ENCODE data around the gene TMOD1. TPM values are rescaled to one million over a fixed set of nuclear protein-coding genes. Genes with fewer than 3 reads are reported as not detected.

Gene TMOD1
- total and polyA plus RNA-seq, 10 of the 15 experiments (the other 5 are each of a cell fraction or from before 2014, with no cell fraction given) = 4.0 to 44.1 (median 15.4) TPM

DNA sequence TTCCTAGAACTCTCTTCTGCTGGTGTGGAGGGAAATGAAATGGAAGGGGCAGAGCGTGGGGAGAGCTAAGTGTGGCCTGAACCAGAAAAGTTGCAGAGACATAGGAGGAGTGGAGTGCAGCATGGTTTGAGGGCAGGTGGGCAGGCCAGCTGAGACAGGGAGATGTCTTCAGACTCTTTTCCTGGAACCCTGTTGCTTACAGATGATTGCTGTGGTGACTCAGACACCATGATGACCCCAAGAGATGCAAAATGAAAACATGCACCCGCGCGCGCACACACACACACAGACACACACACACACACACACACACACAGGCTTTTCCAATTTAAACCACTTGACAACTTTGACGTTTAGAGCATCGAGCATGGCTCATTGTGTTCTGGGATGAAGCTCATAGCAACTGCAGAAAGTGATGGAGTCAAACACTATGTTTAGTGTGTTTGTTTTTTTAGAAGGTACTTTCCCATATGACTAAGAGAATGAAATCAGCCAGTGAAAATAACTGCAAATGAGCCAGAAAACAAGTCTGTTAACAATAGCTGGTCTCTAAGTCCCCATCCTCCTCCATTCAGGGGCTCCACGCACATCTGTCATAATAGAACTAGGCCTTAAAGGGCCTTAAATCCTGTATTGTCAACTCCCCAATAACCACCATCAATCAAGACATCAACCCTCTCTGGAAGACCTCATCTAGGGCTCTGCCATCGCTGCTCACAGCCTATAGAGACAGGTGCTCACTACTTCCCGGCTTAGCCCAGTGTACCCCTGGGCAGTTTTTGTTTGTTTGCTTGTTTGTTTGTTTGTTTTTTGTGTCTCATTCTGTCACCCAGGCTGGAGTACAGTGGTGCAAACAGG lies 9.6 kb downstream of the TMOD1 start (continued):
- TF ChIP-seq, protein P1, sequence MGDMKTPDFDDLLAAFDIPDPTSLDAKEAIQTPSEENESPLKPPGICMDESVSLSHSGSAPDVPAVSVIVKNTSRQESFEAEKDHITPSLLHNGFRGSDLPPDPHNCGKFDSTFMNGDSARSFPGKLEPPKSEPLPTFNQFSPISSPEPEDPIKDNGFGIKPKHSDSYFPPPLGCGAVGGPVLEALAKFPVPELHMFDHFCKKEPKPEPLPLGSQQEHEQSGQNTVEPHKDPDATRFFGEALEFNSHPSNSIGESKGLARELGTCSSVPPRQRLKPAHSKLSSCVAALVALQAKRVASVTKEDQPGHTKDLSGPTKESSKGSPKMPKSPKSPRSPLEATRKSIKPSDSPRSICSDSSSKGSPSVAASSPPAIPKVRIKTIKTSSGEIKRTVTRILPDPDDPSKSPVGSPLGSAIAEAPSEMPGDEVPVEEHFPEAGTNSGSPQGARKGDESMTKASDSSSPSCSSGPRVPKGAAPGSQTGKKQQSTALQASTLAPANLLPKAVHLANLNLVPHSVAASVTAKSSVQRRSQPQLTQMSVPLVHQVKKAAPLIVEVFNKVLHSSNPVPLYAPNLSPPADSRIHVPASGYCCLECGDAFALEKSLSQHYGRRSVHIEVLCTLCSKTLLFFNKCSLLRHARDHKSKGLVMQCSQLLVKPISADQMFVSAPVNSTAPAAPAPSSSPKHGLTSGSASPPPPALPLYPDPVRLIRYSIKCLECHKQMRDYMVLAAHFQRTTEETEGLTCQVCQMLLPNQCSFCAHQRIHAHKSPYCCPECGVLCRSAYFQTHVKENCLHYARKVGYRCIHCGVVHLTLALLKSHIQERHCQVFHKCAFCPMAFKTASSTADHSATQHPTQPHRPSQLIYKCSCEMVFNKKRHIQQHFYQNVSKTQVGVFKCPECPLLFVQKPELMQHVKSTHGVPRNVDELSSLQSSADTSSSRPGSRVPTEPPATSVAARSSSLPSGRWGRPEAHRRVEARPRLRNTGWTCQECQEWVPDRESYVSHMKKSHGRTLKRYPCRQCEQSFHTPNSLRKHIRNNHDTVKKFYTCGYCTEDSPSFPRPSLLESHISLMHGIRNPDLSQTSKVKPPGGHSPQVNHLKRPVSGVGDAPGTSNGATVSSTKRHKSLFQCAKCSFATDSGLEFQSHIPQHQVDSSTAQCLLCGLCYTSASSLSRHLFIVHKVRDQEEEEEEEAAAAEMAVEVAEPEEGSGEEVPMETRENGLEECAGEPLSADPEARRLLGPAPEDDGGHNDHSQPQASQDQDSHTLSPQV (IDR thresholded peaks at IDR 0.05) = no peak
- TF ChIP-seq, protein P2, sequence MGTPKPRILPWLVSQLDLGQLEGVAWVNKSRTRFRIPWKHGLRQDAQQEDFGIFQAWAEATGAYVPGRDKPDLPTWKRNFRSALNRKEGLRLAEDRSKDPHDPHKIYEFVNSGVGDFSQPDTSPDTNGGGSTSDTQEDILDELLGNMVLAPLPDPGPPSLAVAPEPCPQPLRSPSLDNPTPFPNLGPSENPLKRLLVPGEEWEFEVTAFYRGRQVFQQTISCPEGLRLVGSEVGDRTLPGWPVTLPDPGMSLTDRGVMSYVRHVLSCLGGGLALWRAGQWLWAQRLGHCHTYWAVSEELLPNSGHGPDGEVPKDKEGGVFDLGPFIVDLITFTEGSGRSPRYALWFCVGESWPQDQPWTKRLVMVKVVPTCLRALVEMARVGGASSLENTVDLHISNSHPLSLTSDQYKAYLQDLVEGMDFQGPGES (IDR thresholded peaks at IDR 0.05) = no peak
- peak; percentile 35; the same call in 1 of the 2 replicates for TF ChIP-seq JUND (IDR thresholded peaks at IDR 0.05; ENCODE audit: low read depth, low read length)
- TF ChIP-seq, protein P3, sequence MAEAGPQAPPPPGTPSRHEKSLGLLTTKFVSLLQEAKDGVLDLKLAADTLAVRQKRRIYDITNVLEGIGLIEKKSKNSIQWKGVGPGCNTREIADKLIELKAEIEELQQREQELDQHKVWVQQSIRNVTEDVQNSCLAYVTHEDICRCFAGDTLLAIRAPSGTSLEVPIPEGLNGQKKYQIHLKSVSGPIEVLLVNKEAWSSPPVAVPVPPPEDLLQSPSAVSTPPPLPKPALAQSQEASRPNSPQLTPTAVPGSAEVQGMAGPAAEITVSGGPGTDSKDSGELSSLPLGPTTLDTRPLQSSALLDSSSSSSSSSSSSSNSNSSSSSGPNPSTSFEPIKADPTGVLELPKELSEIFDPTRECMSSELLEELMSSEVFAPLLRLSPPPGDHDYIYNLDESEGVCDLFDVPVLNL (IDR thresholded peaks at IDR 0.05; ENCODE audit: low read depth, low read length) = no peak
- TF ChIP-seq HDAC2 (IDR thresholded peaks at IDR 0.05) = no peak
- no peak for TF ChIP-seq BMI1 (IDR thresholded peaks at IDR 0.05; ENCODE audit: borderline replicate concordance)
- TF ChIP-seq RAD21 (IDR thresholded peaks at IDR 0.05; ENCODE audit: insufficient read depth, low read depth, low read length) = no peak
- peak; percentile 51; the same call in 1 of the 2 replicates for TF ChIP-seq TCF12 (IDR thresholded peaks at IDR 0.05; ENCODE audit: low read depth, low read length)
- no peak for TF ChIP-seq NFYB (IDR thresholded peaks at IDR 0.05; ENCODE audit: insufficient read depth, low read depth, low read length)
- TF ChIP-seq YY1 (IDR thresholded peaks at IDR 0.05; ENCODE audit: low read depth, low read length) = peak; percentile 38; the same call in 1 of the 2 replicates
- no peak for TF ChIP-seq SMC3 (IDR thresholded peaks at IDR 0.05; ENCODE audit: borderline replicate concordance, low read length)
- TF ChIP-seq PAX5 (IDR thresholded peaks at IDR 0.05; ENCODE audit: borderline replicate concordance, low read depth, low read length) = peak; percentile 65
- peak; percentile 88; the same call in 1 of the 2 replicates for TF ChIP-seq MTA3 (IDR thresholded peaks at IDR 0.05; ENCODE audit: borderline replicate concordance, low read length)
- TF ChIP-seq IRF4 (IDR thresholded peaks at IDR 0.05; ENCODE audit: low read depth, low read length) = peak; percentile 10; the same call in 1 of the 2 replicates
- peak; percentile 59 for TF ChIP-seq MEF2B (IDR thresholded peaks at IDR 0.05; ENCODE audit: partially characterized antibody, poor library complexity, severe bottlenecking)
- TF ChIP-seq ZSCAN29 (IDR thresholded peaks at IDR 0.05) = no peak
- TF ChIP-seq, protein P4, sequence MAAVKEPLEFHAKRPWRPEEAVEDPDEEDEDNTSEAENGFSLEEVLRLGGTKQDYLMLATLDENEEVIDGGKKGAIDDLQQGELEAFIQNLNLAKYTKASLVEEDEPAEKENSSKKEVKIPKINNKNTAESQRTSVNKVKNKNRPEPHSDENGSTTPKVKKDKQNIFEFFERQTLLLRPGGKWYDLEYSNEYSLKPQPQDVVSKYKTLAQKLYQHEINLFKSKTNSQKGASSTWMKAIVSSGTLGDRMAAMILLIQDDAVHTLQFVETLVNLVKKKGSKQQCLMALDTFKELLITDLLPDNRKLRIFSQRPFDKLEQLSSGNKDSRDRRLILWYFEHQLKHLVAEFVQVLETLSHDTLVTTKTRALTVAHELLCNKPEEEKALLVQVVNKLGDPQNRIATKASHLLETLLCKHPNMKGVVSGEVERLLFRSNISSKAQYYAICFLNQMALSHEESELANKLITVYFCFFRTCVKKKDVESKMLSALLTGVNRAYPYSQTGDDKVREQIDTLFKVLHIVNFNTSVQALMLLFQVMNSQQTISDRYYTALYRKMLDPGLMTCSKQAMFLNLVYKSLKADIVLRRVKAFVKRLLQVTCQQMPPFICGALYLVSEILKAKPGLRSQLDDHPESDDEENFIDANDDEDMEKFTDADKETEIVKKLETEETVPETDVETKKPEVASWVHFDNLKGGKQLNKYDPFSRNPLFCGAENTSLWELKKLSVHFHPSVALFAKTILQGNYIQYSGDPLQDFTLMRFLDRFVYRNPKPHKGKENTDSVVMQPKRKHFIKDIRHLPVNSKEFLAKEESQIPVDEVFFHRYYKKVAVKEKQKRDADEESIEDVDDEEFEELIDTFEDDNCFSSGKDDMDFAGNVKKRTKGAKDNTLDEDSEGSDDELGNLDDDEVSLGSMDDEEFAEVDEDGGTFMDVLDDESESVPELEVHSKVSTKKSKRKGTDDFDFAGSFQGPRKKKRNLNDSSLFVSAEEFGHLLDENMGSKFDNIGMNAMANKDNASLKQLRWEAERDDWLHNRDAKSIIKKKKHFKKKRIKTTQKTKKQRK (IDR thresholded peaks at IDR 0.05; ENCODE audit: low read depth, low read length) = no peak
- TF ChIP-seq FOXK2 (IDR thresholded peaks at IDR 0.05) = peak; percentile 80
- TF ChIP-seq ZNF274 (IDR thresholded peaks at IDR 0.05; ENCODE audit: insufficient read depth, insufficient read length) = no peak
- TF ChIP-seq, protein P5, sequence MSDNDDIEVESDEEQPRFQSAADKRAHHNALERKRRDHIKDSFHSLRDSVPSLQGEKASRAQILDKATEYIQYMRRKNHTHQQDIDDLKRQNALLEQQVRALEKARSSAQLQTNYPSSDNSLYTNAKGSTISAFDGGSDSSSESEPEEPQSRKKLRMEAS (IDR thresholded peaks at IDR 0.05; ENCODE audit: low read depth, low read length) = no peak
